Chondrocyte (in vitro differentiated cells): ENCODE data around the gene CAST. TPM values are rescaled to one million over a fixed set of nuclear protein-coding genes. Genes with fewer than 3 reads are reported as not detected.

Source experiments
- DNase-seq: peaks from one replicate; pipeline ENCODE4 v3.0.0; 2021; ENCODE audit warnings: mixed read lengths, low spot score
- H3K27ac Mint-ChIP-seq: one replicate; pipeline ENCODE4 v1.8.0; 2021; ENCODE audit warnings: mild to moderate bottlenecking, moderate library complexity, mixed read lengths; ENCODE audit not compliant: unreplicated experiment
- H3K27me3 Mint-ChIP-seq: 2 replicates; pipeline ENCODE4 v1.8.0; 2021; ENCODE audit warnings: low read depth, mixed read lengths
- H3K36me3 Mint-ChIP-seq: 2 replicates; pipeline ENCODE4 v1.8.0; 2021; ENCODE audit warnings: low read depth, mixed read lengths
- H3K4me1 Mint-ChIP-seq: 2 replicates; pipeline ENCODE4 v1.8.0; 2021; ENCODE audit warnings: low read depth, mild to moderate bottlenecking, mixed read lengths
- H3K4me3 Mint-ChIP-seq: one replicate; pipeline ENCODE4 v1.8.0; 2021; ENCODE audit warnings: mild to moderate bottlenecking, moderate library complexity, mixed read lengths; ENCODE audit not compliant: unreplicated experiment
- H3K9me3 Mint-ChIP-seq: 2 replicates; pipeline ENCODE4 v1.8.0; 2021; ENCODE audit warnings: low read depth, mixed read lengths
- total RNA-seq: library from RNA; stranded (reverse); gene quantifications from 3 replicates; pipeline ENCODE4 v1.2.1, GENCODE V29; 2021
- TF ChIP-seq, protein P1 (sequence below): fragments of 200-600 bp; sonication (generic); IDR thresholded peaks from 2 replicates; pipeline ENCODE4 v1.5.0; 2021; ENCODE audit warnings: antibody characterized with exemption, mild to moderate bottlenecking, moderate library complexity

Gene CAST
- total RNA-seq, 1 donor from 2014 or later = 131 TPM

DNA sequence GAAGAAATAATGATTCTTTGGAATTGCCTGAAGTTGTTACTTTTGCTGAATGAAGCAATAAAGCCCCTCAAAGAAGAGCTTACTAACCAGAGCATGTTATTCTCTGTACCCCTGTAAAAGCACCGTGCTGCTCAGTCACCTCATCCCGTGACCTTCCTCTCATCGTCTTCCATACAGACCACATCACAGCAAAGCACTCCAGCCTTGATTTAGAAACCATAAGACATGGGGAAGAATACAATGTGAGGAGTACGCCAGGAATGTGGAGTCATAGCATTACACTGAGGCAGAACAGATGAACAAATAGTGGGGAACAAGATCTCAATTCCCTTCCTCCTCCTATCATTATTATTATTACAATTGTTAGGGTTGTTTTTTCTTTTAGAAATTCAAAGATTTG is 96.4 kb downstream of the CAST start:
- peaks cover 27% of the 10 kb centered on the region for H3K36me3 Mint-ChIP-seq
- no peaks in the 10 kb centered on the region for H3K27me3 Mint-ChIP-seq
- no peak overlapping the region for H3K27ac Mint-ChIP-seq
- DNase-seq = no peak
- H3K4me3 Mint-ChIP-seq = no peak overlapping the region
- no peaks in the 10 kb centered on the region for H3K4me1 Mint-ChIP-seq
- H3K9me3 Mint-ChIP-seq = no peaks in the 10 kb centered on the region
- TF ChIP-seq, protein P1, sequence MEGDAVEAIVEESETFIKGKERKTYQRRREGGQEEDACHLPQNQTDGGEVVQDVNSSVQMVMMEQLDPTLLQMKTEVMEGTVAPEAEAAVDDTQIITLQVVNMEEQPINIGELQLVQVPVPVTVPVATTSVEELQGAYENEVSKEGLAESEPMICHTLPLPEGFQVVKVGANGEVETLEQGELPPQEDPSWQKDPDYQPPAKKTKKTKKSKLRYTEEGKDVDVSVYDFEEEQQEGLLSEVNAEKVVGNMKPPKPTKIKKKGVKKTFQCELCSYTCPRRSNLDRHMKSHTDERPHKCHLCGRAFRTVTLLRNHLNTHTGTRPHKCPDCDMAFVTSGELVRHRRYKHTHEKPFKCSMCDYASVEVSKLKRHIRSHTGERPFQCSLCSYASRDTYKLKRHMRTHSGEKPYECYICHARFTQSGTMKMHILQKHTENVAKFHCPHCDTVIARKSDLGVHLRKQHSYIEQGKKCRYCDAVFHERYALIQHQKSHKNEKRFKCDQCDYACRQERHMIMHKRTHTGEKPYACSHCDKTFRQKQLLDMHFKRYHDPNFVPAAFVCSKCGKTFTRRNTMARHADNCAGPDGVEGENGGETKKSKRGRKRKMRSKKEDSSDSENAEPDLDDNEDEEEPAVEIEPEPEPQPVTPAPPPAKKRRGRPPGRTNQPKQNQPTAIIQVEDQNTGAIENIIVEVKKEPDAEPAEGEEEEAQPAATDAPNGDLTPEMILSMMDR = no peak

DNA sequence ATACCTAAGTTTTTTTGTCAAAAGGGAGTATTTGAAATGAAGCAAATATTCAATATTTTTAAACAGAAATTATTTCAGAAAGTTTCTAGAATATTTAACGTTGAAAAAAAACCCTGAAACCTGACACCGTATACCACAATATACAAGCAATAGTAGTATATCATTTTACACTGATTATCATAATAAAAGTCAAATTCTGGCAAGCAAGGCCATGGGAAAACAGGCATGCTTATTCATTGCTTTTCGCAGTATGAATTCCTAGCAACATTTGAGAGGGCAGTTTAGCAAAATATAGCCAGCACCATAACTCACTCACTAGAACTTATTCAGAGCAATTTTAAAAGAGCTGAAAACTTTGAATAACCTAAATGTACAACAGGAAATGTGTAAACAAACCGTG is 99.4 kb downstream of the CAST start:
- Mint-ChIP-seq H3K36me3 (peaks cover 25% of the 10 kb centered on the region), H3K27ac (no peak overlapping the region), H3K4me1 (no peaks in the 10 kb centered on the region), H3K4me3 (no peak overlapping the region), H3K27me3 (no peaks in the 10 kb centered on the region), H3K9me3 (no peaks in the 10 kb centered on the region)
- TF ChIP-seq, protein P1 = no peak
- DNase-seq = no peak

DNA sequence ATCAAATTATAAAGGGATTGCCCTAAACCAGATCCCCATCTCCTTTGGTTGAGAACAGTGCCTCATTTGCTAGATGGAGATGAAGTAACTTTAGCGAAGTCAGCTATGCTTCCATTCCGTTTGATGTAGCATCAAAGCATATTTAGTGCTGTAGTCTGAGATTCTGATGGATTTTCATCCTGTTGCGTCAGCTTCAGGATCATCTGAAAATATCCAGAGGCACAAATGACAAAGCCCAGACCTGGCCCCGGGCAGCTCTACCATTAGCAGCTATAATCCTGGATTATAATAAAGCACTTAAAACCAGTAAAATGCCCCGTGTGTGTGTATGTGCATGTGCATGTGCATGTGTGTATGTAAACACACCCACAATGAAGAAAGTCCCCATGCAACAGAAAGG is 100.8 kb downstream of the CAST start:
- Mint-ChIP-seq H3K4me1 (no peaks in the 10 kb centered on the region), H3K27ac (no peak overlapping the region), H3K36me3 (peaks cover 20% of the 10 kb centered on the region), H3K27me3 (no peaks in the 10 kb centered on the region), H3K9me3 (no peaks in the 10 kb centered on the region), H3K4me3 (no peak overlapping the region)
- DNase-seq = no peak
- TF ChIP-seq, protein P1 = no peak

DNA sequence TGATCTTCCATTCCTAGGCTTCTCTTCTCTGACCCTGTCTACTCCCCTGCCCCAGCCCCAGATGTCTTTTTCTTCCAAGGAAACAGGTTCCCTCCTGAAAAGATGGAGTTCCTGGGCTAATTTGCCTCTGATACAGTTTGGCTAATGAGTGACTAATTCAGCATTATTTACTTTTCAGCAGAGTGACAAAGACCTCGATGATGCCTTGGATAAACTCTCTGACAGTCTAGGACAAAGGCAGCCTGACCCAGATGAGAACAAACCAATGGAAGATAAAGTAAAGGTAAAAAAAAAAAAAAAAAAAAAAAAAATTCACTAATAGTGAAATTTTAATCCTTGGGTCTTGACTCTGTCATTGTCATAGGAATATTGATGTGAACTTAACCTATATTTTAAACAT is 102.9 kb downstream of the CAST start:
- H3K36me3 Mint-ChIP-seq = peaks cover 33% of the 10 kb centered on the region
- H3K4me3 Mint-ChIP-seq = no peak overlapping the region
- DNase-seq = no peak
- TF ChIP-seq, protein P1 = no peak
- no peaks in the 10 kb centered on the region for H3K9me3 Mint-ChIP-seq
- no peak overlapping the region for H3K27ac Mint-ChIP-seq
- no peaks in the 10 kb centered on the region for H3K27me3 Mint-ChIP-seq
- H3K4me1 Mint-ChIP-seq = no peaks in the 10 kb centered on the region

DNA sequence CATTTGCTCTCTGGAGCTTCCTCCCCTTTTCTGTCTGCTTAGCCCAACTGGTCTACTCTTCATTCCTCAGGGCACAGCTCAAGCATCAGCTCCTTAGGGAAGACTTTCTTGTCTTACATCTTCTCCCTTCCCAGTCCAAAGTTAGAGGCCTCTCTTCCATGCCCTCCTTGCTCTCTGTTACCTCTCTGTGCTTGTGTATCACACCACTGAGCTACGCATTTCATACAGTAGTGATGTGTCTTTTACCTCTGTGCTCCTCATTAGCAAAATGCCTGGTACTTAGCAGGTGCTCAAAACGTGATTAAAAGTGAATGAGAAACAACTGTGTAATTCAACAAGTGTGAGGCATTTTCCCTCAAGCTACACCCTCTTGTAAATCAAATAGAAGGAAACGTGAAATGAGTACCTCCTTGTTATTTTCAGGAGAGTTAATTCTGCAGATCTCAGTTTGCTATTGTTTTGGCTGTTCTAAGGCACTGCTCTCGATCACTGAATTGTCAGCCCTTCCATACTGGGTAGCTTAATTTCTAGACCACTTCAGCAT is 106.6 kb downstream of the CAST start:
- Mint-ChIP-seq H3K27me3 (no peaks in the 10 kb centered on the region), H3K36me3 (peaks cover 37% of the 10 kb centered on the region), H3K27ac (no peak overlapping the region), H3K4me3 (no peak overlapping the region), H3K4me1 (no peaks in the 10 kb centered on the region), H3K9me3 (no peaks in the 10 kb centered on the region)
- TF ChIP-seq, protein P1 = no peak
- no peak for DNase-seq
